IPS DF 4.7 (cell line): Measurements from ENCODE around the gene TTC1.
A peak's percentile ranks its signal among the peaks of the same experiment; 100 is the strongest.
"Not testable (repeated sequence)": the region's sequence is repeated elsewhere in the genome, so short reads cannot be mapped to it uniquely, and the experiment has no call there.

Source experiments
- DNase-seq: peaks from one replicate; pipeline ENCODE4 v3.0.0-alpha.2; 2013; ENCODE audit warnings: low spot score; ENCODE audit errors: extremely low read depth

The TTC1 gene

GRCh38 chr5:160008877-160009590 is at the start of gene TTC1:
TSS of gene TTC1 (plus strand) at chr5:160009139. CDS start at chr5:160010529, 1,390 bp downstream.
- peak; percentile 100 for DNase-seq

GRCh38 chr5:159961176-159962160 is 47.5 kb upstream of the TTC1 start:
- DNase-seq, result no peak

- no peak for DNase-seq
Observed at GRCh38 chr5:159962214-159962613, 46.7 kb upstream of the TTC1 start.

- DNase-seq, result no peak
Observed at GRCh38 chr5:159963935-159964334, 45.0 kb upstream of the TTC1 start.

- DNase-seq, result no peak
Observed at GRCh38 chr5:159965031-159965837, 43.7 kb upstream of the TTC1 start.

- not testable (repeated sequence) for DNase-seq
Observed at GRCh38 chr5:159965838-159966128, 43.2 kb upstream of the TTC1 start.

GRCh38 chr5:159969966-159970365 is 39.0 kb upstream of the TTC1 start:
- no peak for DNase-seq

GRCh38 chr5:159971038-159971437 is 37.9 kb upstream of the TTC1 start:
- no peak for DNase-seq

- DNase-seq, result no peak
Observed at GRCh38 chr5:159971514-159971913, 37.4 kb upstream of the TTC1 start.

- DNase-seq, result no peak
Observed at GRCh38 chr5:159971931-159972461, 36.9 kb upstream of the TTC1 start.

GRCh38 chr5:159972538-159973362 is 36.2 kb upstream of the TTC1 start:
- no peak for DNase-seq

GRCh38 chr5:159975462-159976019 is 33.4 kb upstream of the TTC1 start:
- no peak for DNase-seq

- DNase-seq, result no peak
Observed at GRCh38 chr5:159976921-159977320, 32.0 kb upstream of the TTC1 start.

- DNase-seq, result no peak
Observed at GRCh38 chr5:159978358-159978757, 30.6 kb upstream of the TTC1 start.

- DNase-seq, result no peak
Observed at GRCh38 chr5:159982421-159983173, 26.3 kb upstream of the TTC1 start.

- peak; percentile 51 for DNase-seq
Observed at GRCh38 chr5:159987031-159987674, 21.8 kb upstream of the TTC1 start.

- DNase-seq, result no peak
Observed at GRCh38 chr5:159990506-159990905, 18.4 kb upstream of the TTC1 start.

- DNase-seq, result no peak
Observed at GRCh38 chr5:159992566-159992965, 16.4 kb upstream of the TTC1 start.

GRCh38 chr5:159993194-159993593 is 15.7 kb upstream of the TTC1 start:
- no peak for DNase-seq
